PFSK-1 (cell line): ENCODE measurements around the gene IFT122.

Experiments used
- FOXP2 ChIP-seq: optimal IDR thresholded peaks from 2 replicates; pipeline ENCODE3; 2011; ENCODE audit warnings: borderline replicate concordance, control low read depth, inconsistent platforms; ENCODE audit not compliant: insufficient read depth; ENCODE audit errors: extremely low read length, extremely low read depth
- POLR2AphosphoS5 ChIP-seq: IDR thresholded peaks from 2 replicates; pipeline ENCODE4 v1.6.1; 2012; ENCODE audit warnings: low read depth, mild to moderate bottlenecking, control low read depth, low read length, moderate library complexity
- REST ChIP-seq, 2 experiments: IDR thresholded peaks; 2 replicates each; pipeline versions ENCODE4 v1.6.1 to v1.8.0; 2011 to 2012; ENCODE audit warnings: low read depth in 2 of 2, low read length in 2 of 2, control low read depth in 1 of 2, inconsistent platforms in 1 of 2, mild to moderate bottlenecking in 1 of 2, moderate library complexity in 1 of 2; ENCODE audit not compliant: insufficient read depth in 1 of 2
- SIN3A ChIP-seq: IDR thresholded peaks from 2 replicates; pipeline ENCODE4 v1.6.1; 2012; ENCODE audit warnings: mild to moderate bottlenecking, low read length, moderate library complexity, borderline replicate concordance; ENCODE audit not compliant: insufficient read depth
- TAF1 ChIP-seq: IDR thresholded peaks from 2 replicates; pipeline ENCODE4 v1.6.1; 2012; ENCODE audit warnings: low read length, control low read depth, borderline replicate concordance; ENCODE audit not compliant: insufficient read depth

GRCh38 chr3:129473769-129474152 is 33.7 kb downstream of the IFT122 start:
- TF ChIP-seq POLR2AphosphoS5 (no peak), TAF1 (no peak), REST (IDR thresholded peaks at IDR 0.05; ENCODE audit: insufficient read depth in 1 of 2, low read depth in 2 of 2, low read length in 2 of 2) (no peak), SIN3A (no peak), FOXP2 (no peak)
